Erythroblast (primary cell): ENCODE data around the gene EFHD1.

ENCODE experiments used
- GATA1 ChIP-seq: IDR thresholded peaks from 2 replicates; pipeline ENCODE4 v1.6.1; 2011; ENCODE audit warnings: low read depth, mild to moderate bottlenecking, control low read depth, low read length, moderate library complexity
- POLR2A ChIP-seq: IDR thresholded peaks from 2 replicates; pipeline ENCODE4 v1.6.1; 2011; ENCODE audit warnings: mild to moderate bottlenecking, low read length

DNA sequence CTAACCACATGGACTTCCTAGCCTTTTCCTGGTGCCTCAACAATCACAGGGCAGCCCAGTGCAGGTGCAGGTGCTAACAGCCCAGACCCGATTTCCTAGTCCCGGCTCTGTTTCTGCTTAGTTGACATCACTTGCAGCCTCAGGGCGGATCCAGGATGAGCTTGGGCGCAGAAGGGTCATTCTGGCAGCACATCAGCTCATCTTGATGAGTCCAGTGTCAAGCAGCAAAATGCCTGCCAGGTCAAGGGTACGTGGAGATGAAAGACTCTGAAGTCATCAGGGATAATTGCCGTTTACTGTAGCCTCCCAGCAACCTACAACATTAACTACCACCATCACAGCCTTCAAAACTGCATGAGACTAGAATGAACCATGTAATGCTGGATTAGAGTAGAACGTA is 39.4 kb upstream of the EFHD1 start:
- TF ChIP-seq POLR2A (no peak), GATA1 (no peak)
